Renal cortical epithelial cell (primary cell): ENCODE results near the gene SCGB2A2. TPM values are rescaled to one million over a fixed set of nuclear protein-coding genes. Genes with fewer than 3 reads are reported as not detected.
A peak's percentile ranks its signal among the peaks of the same experiment; 100 is the strongest.

Source experiments
- DNase-seq: peaks from one replicate; pipeline ENCODE4 v3.0.0-alpha.2; 2011; ENCODE audit warnings: low read depth
- total RNA-seq: library from RNA; depleted of rRNA; stranded (reverse); fragments of >200 nt; gene quantifications from 2 replicates; pipeline ENCODE4 v1.2.3, GENCODE V29; 2014

Gene SCGB2A2
- total RNA-seq: not detected in 2 replicates

- peak; percentile 13 for DNase-seq
Observed at GRCh38 chr11:62269654-62270278, at the start of gene SCGB2A2. TSS of gene SCGB2A2 (plus strand) at chr11:62270158. CDS start at chr11:62270217, 59 bp downstream.

DNA sequence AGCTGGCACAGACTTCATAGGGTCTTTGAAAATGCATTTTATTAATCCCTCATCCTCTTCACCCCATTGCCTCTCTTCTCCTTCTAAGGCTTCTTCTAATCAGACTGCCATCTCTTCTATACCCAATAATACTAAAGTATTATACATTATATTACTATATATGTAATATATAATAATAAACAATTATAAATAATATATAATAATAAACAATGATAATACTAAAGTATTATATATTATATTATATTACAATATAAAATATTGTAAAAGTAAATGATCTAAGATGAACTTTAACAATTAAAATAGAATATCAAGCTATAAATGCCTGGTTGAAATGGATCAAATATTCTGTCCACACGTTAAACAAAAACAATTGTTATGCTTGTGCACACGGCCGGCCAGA lies 48.5 kb upstream of the SCGB2A2 start:
- no peak for DNase-seq

- no peak for DNase-seq
Observed at GRCh38 chr11:62223095-62223494, 46.9 kb upstream of the SCGB2A2 start.

- DNase-seq: no peak
Observed at GRCh38 chr11:62233730-62234129, 36.2 kb upstream of the SCGB2A2 start.

DNA sequence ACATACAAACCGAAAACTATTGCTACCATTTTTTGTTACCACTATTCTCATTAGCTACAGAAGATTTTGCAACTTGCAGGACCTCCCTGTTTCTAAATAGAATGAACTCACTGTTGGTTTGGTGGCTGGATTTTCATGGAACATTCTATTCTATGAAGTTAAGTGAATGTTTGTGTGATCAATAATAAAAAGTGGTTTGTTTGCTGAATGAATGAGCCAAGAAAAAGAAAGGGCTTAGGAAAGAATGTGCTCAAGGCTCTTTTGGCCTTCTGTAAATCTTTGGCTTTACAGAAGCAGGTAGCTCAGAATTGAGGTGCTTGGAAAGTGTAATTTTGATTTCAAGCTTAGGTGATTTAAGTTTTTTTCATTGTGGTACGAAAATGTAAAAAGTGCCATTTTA lies 33.8 kb upstream of the SCGB2A2 start:
- no peak for DNase-seq

DNA sequence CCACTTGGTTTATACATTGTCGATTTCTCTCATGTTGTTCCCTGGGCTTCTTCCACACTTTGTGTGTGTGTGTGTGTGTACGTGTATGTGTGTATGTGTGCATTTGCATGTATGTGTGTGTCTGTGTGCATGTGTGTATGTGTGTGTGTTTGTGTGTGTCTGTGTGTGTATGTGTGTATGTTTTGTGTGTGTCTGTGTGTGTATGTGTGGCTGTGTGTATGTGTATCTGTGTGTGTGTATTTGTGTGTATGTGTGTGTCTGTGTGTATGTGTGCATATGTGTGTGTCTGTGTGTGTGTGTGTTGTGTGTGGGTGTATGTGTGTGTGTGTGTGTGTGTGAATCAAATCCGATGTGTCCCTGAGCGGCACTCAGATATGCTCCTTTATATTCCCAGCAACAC lies 32.5 kb upstream of the SCGB2A2 start:
- no peak for DNase-seq

DNA sequence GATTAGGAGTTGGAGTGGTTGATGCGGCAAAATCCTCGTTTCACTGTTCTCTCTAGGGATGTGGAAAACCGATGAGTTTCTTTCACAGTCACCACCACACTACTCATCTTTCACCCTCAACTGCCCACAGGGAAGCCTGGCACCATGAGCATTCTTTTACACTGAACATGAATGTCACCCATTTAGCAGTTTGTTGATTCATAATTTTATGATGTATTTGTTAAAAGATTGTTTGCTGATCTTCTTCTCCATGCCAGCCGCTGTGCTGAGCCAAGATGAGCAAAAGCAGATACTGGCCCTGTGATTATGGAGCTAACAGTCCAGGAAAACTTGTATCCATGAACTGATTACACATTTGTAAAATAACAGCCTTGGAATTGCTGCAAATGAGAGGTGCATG lies 31.8 kb upstream of the SCGB2A2 start:
- DNase-seq: no peak

DNA sequence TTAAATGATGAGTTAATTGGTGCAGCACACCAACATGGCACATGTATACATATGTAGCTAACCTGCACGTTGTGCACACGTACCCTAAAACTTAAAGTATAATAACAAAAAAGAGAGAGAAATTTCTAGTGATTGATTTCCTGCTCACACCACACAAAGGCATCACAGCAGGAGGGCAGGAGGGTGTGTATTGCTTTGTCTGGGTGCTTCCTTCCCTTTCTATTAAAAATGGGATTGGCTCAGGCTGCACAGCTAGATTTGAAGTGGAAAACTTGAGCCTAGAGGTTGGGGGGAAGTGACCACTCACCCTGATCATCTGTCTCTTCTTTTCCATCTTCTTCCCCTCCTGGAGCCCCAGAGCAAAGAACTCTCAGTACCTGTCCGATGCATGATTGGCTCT lies 28.9 kb upstream of the SCGB2A2 start:
- DNase-seq: no peak

DNA sequence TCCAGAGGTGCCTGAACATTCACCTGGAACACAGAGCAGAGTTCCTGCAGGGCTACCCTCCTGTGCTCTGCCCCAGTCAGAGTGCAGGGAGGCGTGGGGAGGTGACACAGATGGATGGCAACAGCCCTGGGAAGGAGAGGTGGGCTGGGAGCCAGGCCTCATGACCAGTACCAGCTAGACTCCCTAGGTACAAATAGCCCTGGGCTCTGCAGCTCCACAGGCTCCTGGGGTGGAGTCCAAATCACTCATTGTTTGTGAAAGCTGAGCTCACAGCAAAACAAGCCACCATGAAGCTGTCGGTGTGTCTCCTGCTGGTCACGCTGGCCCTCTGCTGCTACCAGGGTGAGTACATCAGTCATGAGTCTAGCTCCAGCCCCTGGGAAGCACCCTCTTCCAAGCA lies 27.9 kb upstream of the SCGB2A2 start, which contains the start of gene SCGB1D2:
Gene SCGB1D2, plus strand, starts transcription at position 219 of the 400 bp plus-strand sequence. Its CDS starts 69 bp downstream, at position 288.
- DNase-seq: peak; percentile 88

DNA sequence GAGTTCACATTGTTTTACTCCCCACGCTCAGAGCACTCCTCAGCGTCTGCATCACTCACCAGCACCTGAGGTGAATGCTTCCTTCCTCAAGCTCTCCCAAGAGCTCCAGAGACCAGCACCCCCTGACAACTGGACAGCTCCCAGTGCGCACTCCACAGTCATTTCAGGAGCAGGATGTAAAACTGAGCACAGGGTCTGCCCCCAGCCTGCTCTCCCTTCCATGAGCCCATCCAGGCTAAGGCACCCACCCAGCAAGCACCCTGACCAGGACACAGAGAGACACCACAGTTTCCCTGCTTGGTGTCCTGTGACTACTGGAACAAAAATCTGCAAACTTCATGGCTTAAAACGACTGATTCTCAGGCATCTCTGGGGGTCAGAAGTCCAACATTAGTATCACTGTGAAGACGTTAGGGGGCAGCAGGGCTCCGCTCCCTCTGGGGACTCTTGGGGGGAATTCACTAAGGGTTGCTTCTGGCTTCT lies 24.6 kb upstream of the SCGB2A2 start:
- DNase-seq: peak; percentile 53

- no peak for DNase-seq
Observed at GRCh38 chr11:62251698-62252097, 18.3 kb upstream of the SCGB2A2 start.

DNA sequence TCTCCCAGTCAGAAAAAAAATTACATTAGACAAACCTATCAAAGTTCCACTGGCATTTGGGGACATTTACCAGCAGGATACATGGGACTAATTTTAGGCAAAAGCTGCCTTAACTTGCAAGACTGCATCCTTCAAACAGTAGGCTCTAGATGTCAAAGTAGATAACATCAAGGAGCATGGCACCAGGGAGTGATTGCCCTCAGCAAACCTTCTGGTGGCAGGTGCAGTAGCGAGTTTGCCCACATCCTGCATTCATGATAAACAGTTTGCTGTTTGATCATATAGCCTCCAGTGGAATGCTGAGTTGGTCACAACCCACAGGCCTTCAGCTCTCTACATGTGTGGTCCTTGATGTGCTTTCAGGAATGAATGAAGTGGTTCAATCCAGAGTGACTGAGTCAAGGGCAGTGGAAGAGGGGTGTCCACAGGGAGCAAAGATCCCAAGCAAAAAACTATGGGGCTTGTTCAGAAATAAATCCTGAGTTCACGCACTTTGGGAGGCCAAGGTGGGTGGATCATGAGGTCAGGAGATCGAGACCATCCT lies 15.9 kb upstream of the SCGB2A2 start:
- DNase-seq: no peak

DNA sequence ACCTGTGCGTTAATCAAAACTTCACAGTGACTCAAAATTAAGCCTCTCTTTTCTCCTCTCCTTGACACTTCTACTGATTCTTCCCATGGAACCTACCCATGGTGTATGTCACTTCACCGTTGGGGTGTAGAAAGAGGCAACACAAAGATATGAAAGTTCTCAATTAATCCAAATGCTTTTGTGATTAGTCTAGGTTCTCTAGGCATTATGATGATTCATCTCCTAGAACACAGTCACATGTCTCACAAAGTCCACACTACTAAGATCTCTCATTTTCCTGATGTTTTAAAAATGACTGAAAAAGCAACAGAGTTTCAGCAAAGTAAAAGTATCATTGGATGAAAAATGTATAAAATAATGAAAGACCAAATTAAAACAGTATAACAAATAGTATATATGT lies 13.7 kb upstream of the SCGB2A2 start:
- peak; percentile 13 for DNase-seq

GRCh38 chr11:62260261-62260953 lies 9.6 kb upstream of the SCGB2A2 start:
- no peak for DNase-seq

DNA sequence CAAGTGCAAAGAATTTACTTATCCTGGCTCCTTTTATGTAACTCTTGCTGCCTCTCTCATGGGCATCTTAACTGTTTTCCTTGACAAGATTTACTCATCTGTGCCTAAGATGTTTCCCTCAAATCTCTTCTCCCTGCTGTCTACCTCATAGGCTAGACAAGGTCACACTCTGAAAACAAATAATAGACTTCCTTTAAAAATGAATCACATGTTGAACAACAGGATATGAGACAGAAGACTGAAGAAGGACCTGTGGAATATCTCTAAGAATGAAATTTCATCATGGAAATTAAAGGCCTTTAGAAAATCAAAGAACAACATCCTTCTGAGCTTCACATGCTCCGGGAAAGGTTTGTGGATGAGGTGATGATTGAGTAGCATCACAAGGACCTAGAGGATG lies 6.0 kb upstream of the SCGB2A2 start:
- no peak for DNase-seq

DNA sequence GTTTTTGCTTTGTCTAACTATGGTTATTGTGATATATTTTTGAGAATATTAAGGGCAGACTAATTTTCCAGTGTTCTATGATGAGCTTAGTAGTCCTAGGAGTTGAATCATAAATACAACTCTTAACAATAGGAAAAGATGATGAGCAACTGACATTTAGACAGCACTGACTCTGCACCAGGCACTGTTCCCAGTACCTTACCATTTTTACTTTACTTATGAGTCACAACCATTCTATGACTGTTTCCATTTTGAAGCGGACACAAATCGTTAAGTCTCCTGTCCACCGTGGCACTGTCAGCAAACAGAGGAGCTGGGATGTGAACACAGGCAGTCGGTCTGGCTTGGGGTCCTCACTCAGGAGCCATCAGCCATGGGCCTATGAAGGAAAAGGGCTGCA lies 3.4 kb upstream of the SCGB2A2 start:
- peak; percentile 3 for DNase-seq

DNA sequence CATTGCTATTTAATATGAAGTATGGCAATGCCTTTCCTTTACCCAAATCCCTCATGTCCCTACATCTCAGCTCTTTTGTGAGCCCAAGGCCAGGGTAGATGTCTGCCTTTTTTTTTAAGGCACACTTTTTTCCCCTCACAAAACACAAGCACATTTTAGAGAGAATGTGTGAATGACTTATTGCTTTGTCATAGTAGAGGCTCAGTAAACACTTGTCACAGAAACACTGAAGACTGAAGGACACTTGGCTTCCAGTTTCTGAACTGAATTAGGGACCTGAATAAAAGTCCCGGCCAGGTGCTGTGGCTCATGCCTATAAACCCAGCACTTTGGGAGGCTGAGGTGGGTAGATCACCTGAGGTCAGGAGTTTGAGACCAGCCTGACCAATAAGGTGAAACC lies 2.9 kb upstream of the SCGB2A2 start:
- no peak for DNase-seq

DNA sequence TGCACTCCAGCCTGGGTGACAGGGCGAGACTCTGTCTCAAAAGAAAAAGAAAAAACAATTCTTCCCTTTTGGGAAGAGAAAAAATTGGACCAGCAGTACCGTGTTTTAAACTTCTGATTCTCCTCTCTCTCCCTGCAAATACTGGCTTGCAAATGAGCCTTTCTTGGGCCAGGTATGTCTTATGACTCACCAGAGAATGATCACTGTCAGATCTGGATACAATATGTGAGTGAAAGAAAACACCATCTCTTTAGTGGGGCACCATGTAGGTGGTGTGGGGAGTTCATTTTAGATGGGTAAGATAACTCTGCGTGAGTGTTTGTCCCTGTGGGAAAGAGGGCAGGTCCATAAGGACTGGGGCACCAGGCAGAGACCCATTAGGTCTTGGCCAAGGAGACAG lies 2.4 kb upstream of the SCGB2A2 start:
- DNase-seq: no peak

GRCh38 chr11:62273284-62273683 lies 3.3 kb downstream of the SCGB2A2 start:
- DNase-seq: no peak

- no peak for DNase-seq
Observed at GRCh38 chr11:62273789-62274275, 3.9 kb downstream of the SCGB2A2 start.

- DNase-seq: no peak
Observed at GRCh38 chr11:62280452-62280851, 10.5 kb downstream of the SCGB2A2 start.

GRCh38 chr11:62295504-62295903 lies 25.5 kb downstream of the SCGB2A2 start:
- DNase-seq: peak; percentile 43

- no peak for DNase-seq
Observed at GRCh38 chr11:62298975-62299374, 29.0 kb downstream of the SCGB2A2 start, which contains the start of gene SCGB1D4. TSS of gene SCGB1D4 (minus strand) at chr11:62299075. CDS start at chr11:62299010, 65 bp downstream.
